ENCODE data around the gene CCL21. TPM values are rescaled to one million over a fixed set of nuclear protein-coding genes. Genes with fewer than 3 reads are reported as not detected.
A peak's percentile ranks its signal among the peaks of the same experiment; 100 is the strongest.

CCL21 gene
- total and polyA plus RNA-seq, 12 donors: 1.3 to 44.5 (median 17.9) TPM

DNA sequence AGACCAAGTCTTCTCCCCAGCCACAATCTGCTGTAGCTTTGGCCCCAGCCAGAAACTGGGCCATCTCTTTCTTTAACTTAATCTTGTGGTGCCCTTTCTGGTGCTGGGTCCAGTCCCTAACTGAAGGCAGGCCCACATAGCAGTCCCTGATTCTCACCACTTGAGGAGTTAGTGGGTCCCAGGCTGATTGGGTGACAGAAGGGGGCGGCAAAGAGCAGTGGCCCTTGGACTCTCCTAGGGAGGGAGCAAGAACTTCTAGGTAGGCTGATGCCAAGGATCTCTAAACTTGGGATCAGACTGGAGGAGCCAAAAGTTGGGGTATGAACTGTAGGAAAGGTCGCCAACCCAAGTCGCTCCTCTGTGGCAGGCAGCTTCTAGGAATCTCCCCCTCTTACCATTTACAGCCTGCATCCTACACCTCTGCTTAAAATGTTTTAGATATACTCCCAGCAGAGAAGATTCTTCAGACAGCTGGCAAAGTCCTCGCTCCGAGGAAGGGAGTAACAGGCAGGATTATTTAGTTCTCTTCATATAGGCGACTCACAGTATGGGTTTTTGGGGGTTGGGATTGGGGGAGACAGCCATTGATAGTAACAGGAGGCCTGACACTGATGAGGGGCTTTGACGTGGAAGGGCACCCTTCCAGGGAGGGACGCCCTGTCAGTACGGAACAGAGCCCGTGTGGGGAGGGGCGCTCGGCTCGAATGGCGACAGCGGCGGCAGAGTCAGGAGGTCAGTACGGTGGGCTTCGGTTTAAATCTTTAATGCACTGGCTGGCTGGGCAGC, 45.5 kb downstream of the CCL21 start:
- H3K27ac ChIP-seq: peak overlapping the region; percentile 38 to 100 (median 97)
- 11 to 15% methylated on average over 18 of the region's 18 CpGs for WGBS, 2 donors
- intact Hi-C loops (cut with DNase I): loop anchor here in 4 of 10 donors (2.0 to 5.0 kb wide), 2 partner anchors 16 to 38 kb away; no protein-coding TSS in a partner anchor
- peak overlapping the region; percentile 45 to 95 (median 72) for H3K4me3 ChIP-seq
- H3K4me1 ChIP-seq: peaks cover 0 to 29% (median 14%) of the 10 kb centered on the region in 9 donors
- ATAC-seq (peak; percentile 27 to 64 (median 52)), DNase-seq (peak; percentile 85)
- H3K27me3 ChIP-seq: no peaks in the 10 kb centered on the region
- H3K36me3 ChIP-seq: peaks cover 0 to 53% (median 15%) of the 10 kb centered on the region in 9 donors
- peak; percentile 53 to 92 (median 79) for TF ChIP-seq CTCF (IDR thresholded peaks at IDR 0.05)
- H3K9me3 ChIP-seq: peaks cover 0 to 2% (median 0%) of the 10 kb centered on the region in 11 donors

DNA sequence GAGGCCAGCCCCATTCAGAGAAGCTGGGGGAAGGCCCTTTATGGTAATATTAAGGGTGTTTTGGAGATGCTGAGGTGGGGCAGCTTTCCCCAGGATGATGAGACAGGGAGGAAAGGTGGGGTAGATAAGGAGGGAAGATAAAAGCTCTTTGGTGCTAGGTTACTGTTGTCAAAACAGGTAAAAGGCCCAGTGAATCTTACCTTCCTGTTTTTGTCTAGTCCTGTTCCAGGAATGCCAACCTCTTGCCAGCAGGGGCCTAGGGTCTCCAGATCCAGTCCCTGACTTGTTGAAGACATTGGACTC, 46.7 kb downstream of the CCL21 start:
- no peaks in the 10 kb centered on the region for H3K9me3 ChIP-seq
- peaks cover 0 to 29% (median 14%) of the 10 kb centered on the region in 9 donors for H3K4me1 ChIP-seq
- H3K36me3 ChIP-seq: peaks cover 0 to 58% (median 15%) of the 10 kb centered on the region in 9 donors
- no peak overlapping the region for H3K4me3 ChIP-seq
- no peaks in the 10 kb centered on the region for H3K27me3 ChIP-seq
- DNase-seq: no peak
- TF ChIP-seq CTCF (IDR thresholded peaks at IDR 0.05): no peak
- intact Hi-C loops (cut with DNase I): loop anchor here in 3 of 10 donors (5.0 kb wide), 1 partner anchor 39 kb away; no protein-coding TSS in a partner anchor
- no peak for ATAC-seq
- peak overlapping the region in 2 of 10 donors; percentile 31 to 98 for H3K27ac ChIP-seq

GRCh38 chr9:34662526-34663302, 47.2 kb downstream of the CCL21 start, which contains the start of gene CCL27:
TSS of gene CCL27 (minus strand) at chr9:34662657. CDS start at chr9:34662633, 24 bp downstream.
- TF ChIP-seq CTCF (IDR thresholded peaks at IDR 0.05): no peak
- H3K4me3 ChIP-seq: no peak within 1 kb of the TSS
- peaks cover 0 to 29% (median 14%) of the 10 kb centered on the region in 9 donors for H3K4me1 ChIP-seq
- H3K36me3 ChIP-seq: peaks cover 0 to 58% (median 15%) of the 10 kb centered on the region in 9 donors
- peak within 1 kb of the TSS in 2 of 10 donors; percentile 31 to 98 for H3K27ac ChIP-seq
- DNase-seq (no peak), ATAC-seq (no peak)
- intact Hi-C loops (cut with DNase I): loop anchor here in 3 of 10 donors (5.0 kb wide), 1 partner anchor 40 kb away; no protein-coding TSS in a partner anchor
- H3K27me3 ChIP-seq: no peaks in the 10 kb centered on the region
- H3K9me3 ChIP-seq: no peaks in the 10 kb centered on the region
- 89 to 91% methylated on average over 4 of the region's 4 CpGs for WGBS, 2 donors

- no peaks in the 10 kb centered on the region for H3K27me3 ChIP-seq
- H3K4me3 ChIP-seq: no peak overlapping the region
- ATAC-seq (no peak), DNase-seq (no peak)
- TF ChIP-seq CTCF (IDR thresholded peaks at IDR 0.05): no peak
- WGBS, 2 donors: 95 to 96% methylated on average over 8 of the region's 8 CpGs
- no peak overlapping the region for H3K27ac ChIP-seq
- H3K36me3 ChIP-seq: peaks cover 0 to 69% (median 15%) of the 10 kb centered on the region in 9 donors
- intact Hi-C loops (cut with DNase I): loop anchor here in 3 of 10 donors (5.0 kb wide), 1 partner anchor 43 kb away; no protein-coding TSS in a partner anchor
- H3K4me1 ChIP-seq: peaks cover 4 to 25% (median 15%) of the 10 kb centered on the region in 9 donors
- H3K9me3 ChIP-seq: no peaks in the 10 kb centered on the region
Observed at GRCh38 chr9:34659592-34660253, 50.2 kb downstream of the CCL21 start.
